ENCODE data around the gene DEFB116.

The DEFB116 gene

GRCh38 chr20:31278178-31278577 is 30.2 kb downstream of the DEFB116 start:
- H3K36me3 ChIP-seq, result no peaks in the 10 kb centered on the region
- no peak overlapping the region for H3K4me3 ChIP-seq (ENCODE audit: low read depth, low read length)
- TF ChIP-seq CTCF (IDR thresholded peaks at IDR 0.05; ENCODE audit: low read depth, low read length), result no peak
- H3K27me3 ChIP-seq (ENCODE audit: insufficient read depth, low read depth, severe bottlenecking), result peaks cover 45% of the 10 kb centered on the region
- H3K27ac ChIP-seq, result no peak overlapping the region
- DNase-seq, result no peak
- H3K9me3 ChIP-seq (ENCODE audit: severe bottlenecking), result no peaks in the 10 kb centered on the region

GRCh38 chr20:31274441-31274840 is 33.9 kb downstream of the DEFB116 start:
- no peaks in the 10 kb centered on the region for H3K9me3 ChIP-seq (ENCODE audit: severe bottlenecking)

GRCh38 chr20:31260326-31260932 is 48.0 kb downstream of the DEFB116 start:
- DNase-seq, result peak; percentile 17
- Histone ChIP-seq H3K27me3 (ENCODE audit: insufficient read depth, low read depth, severe bottlenecking) (peaks cover 20% of the 10 kb centered on the region), H3K4me3 (ENCODE audit: low read depth, low read length) (no peak overlapping the region), H3K27ac (no peak overlapping the region), H3K36me3 (no peaks in the 10 kb centered on the region), H3K9me3 (ENCODE audit: severe bottlenecking) (no peaks in the 10 kb centered on the region)
- peak; percentile 79 for TF ChIP-seq CTCF (IDR thresholded peaks at IDR 0.05; ENCODE audit: low read depth, low read length)

More at GRCh38 chr20:31274441-31274840, 33.9 kb downstream of the DEFB116 start:
- no peak for DNase-seq
- no peak overlapping the region for H3K4me3 ChIP-seq (ENCODE audit: low read depth, low read length)
- TF ChIP-seq CTCF (IDR thresholded peaks at IDR 0.05; ENCODE audit: low read depth, low read length), result no peak
- H3K36me3 ChIP-seq, result no peaks in the 10 kb centered on the region
- H3K27ac ChIP-seq, result no peak overlapping the region
- peaks cover 29% of the 10 kb centered on the region for H3K27me3 ChIP-seq (ENCODE audit: insufficient read depth, low read depth, severe bottlenecking)

- Histone ChIP-seq H3K36me3 (no peaks in the 10 kb centered on the region), H3K27ac (no peak within 1 kb of the TSS), H3K27me3 (ENCODE audit: insufficient read depth, low read depth, severe bottlenecking) (peaks cover 41% of the 10 kb centered on the region), H3K9me3 (ENCODE audit: severe bottlenecking) (no peaks in the 10 kb centered on the region), H3K4me3 (ENCODE audit: low read depth, low read length) (no peak within 1 kb of the TSS)
- no peak for DNase-seq
- no peak for TF ChIP-seq CTCF (IDR thresholded peaks at IDR 0.05; ENCODE audit: low read depth, low read length)
These were observed 51.0 kb downstream of the DEFB116 start, which contains the start of gene DEFB115 for GRCh38 chr20:31257364-31257763. DEFB115 (plus strand) TSS chr20:31257664; CDS start chr20:31257664, 0 bp downstream.

- DNase-seq, result no peak
- Histone ChIP-seq H3K27ac (no peak overlapping the region), H3K36me3 (no peaks in the 10 kb centered on the region), H3K9me3 (ENCODE audit: severe bottlenecking) (no peaks in the 10 kb centered on the region), H3K4me3 (ENCODE audit: low read depth, low read length) (no peak overlapping the region), H3K27me3 (ENCODE audit: insufficient read depth, low read depth, severe bottlenecking) (peaks cover 42% of the 10 kb centered on the region)
- no peak for TF ChIP-seq CTCF (IDR thresholded peaks at IDR 0.05; ENCODE audit: low read depth, low read length)
These were observed 51.4 kb downstream of the DEFB116 start for GRCh38 chr20:31256959-31257358.

All from WERI-Rb-1 (cell line).